Measurements from ENCODE around the gene PLEKHG5.

PLEKHG5 gene

DNA sequence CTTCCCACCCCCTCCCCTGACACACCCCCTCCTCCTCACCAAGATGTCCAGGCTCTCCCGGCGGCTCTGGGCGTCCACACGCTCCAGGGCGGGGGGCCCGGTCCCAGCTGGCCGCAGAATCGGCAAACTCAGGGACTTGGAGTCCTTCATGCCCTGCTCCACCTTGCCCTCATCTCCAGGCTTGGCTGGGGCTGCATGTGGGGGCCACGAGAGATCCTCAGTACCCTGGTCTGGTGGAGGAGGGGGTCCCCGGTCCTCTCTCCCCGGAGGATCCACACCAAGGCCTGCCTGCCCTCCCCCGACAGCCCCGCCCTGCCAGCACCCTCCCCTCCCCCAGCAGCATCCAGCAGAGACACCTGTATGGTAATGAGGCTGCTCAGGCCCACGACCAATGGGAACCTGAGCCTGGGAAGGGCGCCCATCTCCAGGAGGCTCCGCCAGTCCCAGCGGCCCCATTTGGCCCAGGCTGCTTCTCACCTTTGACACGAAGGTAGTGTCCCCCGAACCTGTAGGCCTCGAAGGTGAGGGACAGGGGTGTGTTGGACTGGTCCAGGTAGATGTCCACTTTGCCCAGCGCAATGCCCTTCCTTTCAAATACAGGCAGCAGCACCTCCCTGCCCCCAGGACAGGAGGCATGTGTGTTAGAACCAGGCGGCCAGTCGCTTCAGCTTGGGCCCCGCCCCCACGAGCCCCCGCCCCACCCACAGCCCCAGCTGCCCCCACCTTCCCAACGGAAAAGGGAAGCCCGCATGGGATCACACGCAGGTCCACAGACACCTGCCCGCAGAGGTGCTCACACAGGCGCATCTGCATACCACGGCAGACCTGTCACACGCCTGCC, 17.3 kb downstream of the PLEKHG5 start:
- Histone ChIP-seq H3K9me2 (ENCODE audit: low read depth, low read length) (no peaks in the 10 kb centered on the region), H3K4me2 (ENCODE audit: low read length) (no peak overlapping the region), H3K79me2 (ENCODE audit: insufficient read depth, low read length) (no peaks in the 10 kb centered on the region), H2AFZ (ENCODE audit: low read length) (no peak overlapping the region), H3K9ac (ENCODE audit: low read length) (no peak overlapping the region), H3K4me3 (ENCODE audit: low read depth, low read length, poor library complexity, severe bottlenecking) (no peak overlapping the region), H3K9me3 (ENCODE audit: low read length) (no peaks in the 10 kb centered on the region), H4K20me1 (ENCODE audit: insufficient read depth, low read length) (no peaks in the 10 kb centered on the region), H3K27ac (ENCODE audit: low read depth, low read length, poor library complexity, severe bottlenecking) (no peak overlapping the region), H3F3A (ENCODE audit: insufficient read depth, low read length) (no peaks in the 10 kb centered on the region), H3K36me3 (ENCODE audit: insufficient read depth, low read length) (no peaks in the 10 kb centered on the region), H3K27me3 (ENCODE audit: insufficient read depth, low read length) (peaks cover 3% of the 10 kb centered on the region; the same call in 1 of the 2 replicates), H3K4me1 (ENCODE audit: insufficient read depth, low read length, severe bottlenecking) (no peaks in the 10 kb centered on the region)
- TF ChIP-seq, protein P1, sequence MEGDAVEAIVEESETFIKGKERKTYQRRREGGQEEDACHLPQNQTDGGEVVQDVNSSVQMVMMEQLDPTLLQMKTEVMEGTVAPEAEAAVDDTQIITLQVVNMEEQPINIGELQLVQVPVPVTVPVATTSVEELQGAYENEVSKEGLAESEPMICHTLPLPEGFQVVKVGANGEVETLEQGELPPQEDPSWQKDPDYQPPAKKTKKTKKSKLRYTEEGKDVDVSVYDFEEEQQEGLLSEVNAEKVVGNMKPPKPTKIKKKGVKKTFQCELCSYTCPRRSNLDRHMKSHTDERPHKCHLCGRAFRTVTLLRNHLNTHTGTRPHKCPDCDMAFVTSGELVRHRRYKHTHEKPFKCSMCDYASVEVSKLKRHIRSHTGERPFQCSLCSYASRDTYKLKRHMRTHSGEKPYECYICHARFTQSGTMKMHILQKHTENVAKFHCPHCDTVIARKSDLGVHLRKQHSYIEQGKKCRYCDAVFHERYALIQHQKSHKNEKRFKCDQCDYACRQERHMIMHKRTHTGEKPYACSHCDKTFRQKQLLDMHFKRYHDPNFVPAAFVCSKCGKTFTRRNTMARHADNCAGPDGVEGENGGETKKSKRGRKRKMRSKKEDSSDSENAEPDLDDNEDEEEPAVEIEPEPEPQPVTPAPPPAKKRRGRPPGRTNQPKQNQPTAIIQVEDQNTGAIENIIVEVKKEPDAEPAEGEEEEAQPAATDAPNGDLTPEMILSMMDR (IDR thresholded peaks at IDR 0.05; ENCODE audit: low read length) = no peak
- TF ChIP-seq EZH2 (IDR thresholded peaks at IDR 0.05; ENCODE audit: borderline replicate concordance, low read length) = no peak

- Histone ChIP-seq H3K4me1 (ENCODE audit: insufficient read depth, low read length, severe bottlenecking) (no peaks in the 10 kb centered on the region), H3K79me2 (ENCODE audit: insufficient read depth, low read length) (no peaks in the 10 kb centered on the region), H4K20me1 (ENCODE audit: insufficient read depth, low read length) (no peaks in the 10 kb centered on the region), H3K4me3 (ENCODE audit: low read depth, low read length, poor library complexity, severe bottlenecking) (no peak overlapping the region), H3K27ac (ENCODE audit: low read depth, low read length, poor library complexity, severe bottlenecking) (no peak overlapping the region), H3K4me2 (ENCODE audit: low read length) (no peak overlapping the region), H3K27me3 (ENCODE audit: insufficient read depth, low read length) (peaks cover 3% of the 10 kb centered on the region; the same call in 1 of the 2 replicates), H3F3A (ENCODE audit: insufficient read depth, low read length) (no peaks in the 10 kb centered on the region), H3K9me2 (ENCODE audit: low read depth, low read length) (no peaks in the 10 kb centered on the region), H3K9ac (ENCODE audit: low read length) (no peak overlapping the region), H3K9me3 (ENCODE audit: low read length) (no peaks in the 10 kb centered on the region), H2AFZ (ENCODE audit: low read length) (no peak overlapping the region), H3K36me3 (ENCODE audit: insufficient read depth, low read length) (no peaks in the 10 kb centered on the region)
- no peak for TF ChIP-seq EZH2 (IDR thresholded peaks at IDR 0.05; ENCODE audit: borderline replicate concordance, low read length)
- TF ChIP-seq, protein P1 (IDR thresholded peaks at IDR 0.05; ENCODE audit: low read length) = no peak
Observed at GRCh38 chr1:6473156-6473555, 18.3 kb downstream of the PLEKHG5 start.

- no peak overlapping the region for H3K27ac ChIP-seq (ENCODE audit: low read depth, low read length, poor library complexity, severe bottlenecking)
Observed at GRCh38 chr1:6472391-6472790, 19.1 kb downstream of the PLEKHG5 start.

More at GRCh38 chr1:6472391-6472790, 19.1 kb downstream of the PLEKHG5 start:
- no peaks in the 10 kb centered on the region for H3K36me3 ChIP-seq (ENCODE audit: insufficient read depth, low read length)
- H3K9ac ChIP-seq (ENCODE audit: low read length) = no peak overlapping the region
- H3K79me2 ChIP-seq (ENCODE audit: insufficient read depth, low read length) = no peaks in the 10 kb centered on the region
- peaks cover 3% of the 10 kb centered on the region; the same call in 1 of the 2 replicates for H3K27me3 ChIP-seq (ENCODE audit: insufficient read depth, low read length)
- H3F3A ChIP-seq (ENCODE audit: insufficient read depth, low read length) = no peaks in the 10 kb centered on the region
- H3K4me2 ChIP-seq (ENCODE audit: low read length) = no peak overlapping the region
- no peaks in the 10 kb centered on the region for H3K9me3 ChIP-seq (ENCODE audit: low read length)
- no peaks in the 10 kb centered on the region for H3K9me2 ChIP-seq (ENCODE audit: low read depth, low read length)
- H2AFZ ChIP-seq (ENCODE audit: low read length) = no peak overlapping the region
- no peak overlapping the region for H3K4me3 ChIP-seq (ENCODE audit: low read depth, low read length, poor library complexity, severe bottlenecking)
- TF ChIP-seq EZH2 (IDR thresholded peaks at IDR 0.05; ENCODE audit: borderline replicate concordance, low read length) = no peak
- TF ChIP-seq, protein P1 (IDR thresholded peaks at IDR 0.05; ENCODE audit: low read length) = peak; percentile 77
- H3K4me1 ChIP-seq (ENCODE audit: insufficient read depth, low read length, severe bottlenecking) = no peaks in the 10 kb centered on the region
- no peaks in the 10 kb centered on the region for H4K20me1 ChIP-seq (ENCODE audit: insufficient read depth, low read length)
